Measurements from ENCODE around the gene TCAP.

TCAP gene

DNA sequence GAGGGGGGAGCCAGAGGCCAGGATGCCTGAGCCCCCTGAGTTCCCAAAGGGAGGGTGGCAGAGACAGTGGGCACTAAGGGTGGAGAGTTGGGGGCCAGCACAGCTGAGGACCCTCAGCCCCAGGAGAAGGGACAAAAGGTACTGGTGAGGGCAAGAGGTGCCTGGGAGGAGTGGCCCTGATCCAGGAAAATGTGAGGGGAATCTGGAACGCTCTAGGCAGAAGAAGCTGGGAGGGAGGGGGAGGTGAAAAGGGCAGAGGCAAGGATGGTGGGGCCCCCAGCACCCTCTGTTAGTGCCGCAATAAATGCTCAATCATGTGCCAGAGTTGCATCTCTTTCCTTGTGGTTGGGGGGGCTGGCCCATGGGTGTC, 1.1 kb downstream of the TCAP start:
- no peak for DNase-seq (ENCODE audit: low read depth, low spot score)

DNA sequence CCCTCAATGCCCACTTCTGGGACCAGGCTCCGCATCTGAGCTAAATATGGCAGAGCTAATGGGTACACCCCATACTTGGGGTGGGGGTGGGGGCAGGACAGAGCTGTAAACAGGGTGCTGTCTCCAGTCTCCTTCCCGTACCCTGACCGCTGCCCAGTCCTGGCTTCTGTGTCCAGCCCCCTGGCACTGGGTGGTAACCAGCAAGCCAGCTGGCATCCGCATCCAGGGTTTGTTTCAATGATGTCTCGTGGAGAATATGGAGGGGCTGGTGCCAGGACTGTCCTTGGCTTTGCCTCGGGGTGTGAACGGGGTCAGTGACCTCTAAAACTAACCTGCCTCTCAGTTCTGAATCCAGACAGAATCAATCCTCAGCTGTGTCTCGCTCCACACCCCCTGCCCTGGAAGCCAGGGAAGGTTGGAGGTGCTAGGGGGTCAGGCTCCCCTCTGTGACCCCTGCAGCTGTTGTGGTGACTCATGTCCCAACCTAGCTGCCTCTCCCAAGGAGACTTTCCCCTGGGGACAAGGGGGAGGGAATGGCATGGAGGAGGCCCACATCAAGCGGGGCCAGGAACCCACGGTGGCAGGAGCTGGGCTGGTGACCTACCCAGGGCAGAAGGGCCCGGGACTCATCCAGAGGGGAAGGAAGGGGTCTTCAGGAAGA, 1.6 kb downstream of the TCAP start:
- no peak for DNase-seq (ENCODE audit: low read depth, low spot score)

DNA sequence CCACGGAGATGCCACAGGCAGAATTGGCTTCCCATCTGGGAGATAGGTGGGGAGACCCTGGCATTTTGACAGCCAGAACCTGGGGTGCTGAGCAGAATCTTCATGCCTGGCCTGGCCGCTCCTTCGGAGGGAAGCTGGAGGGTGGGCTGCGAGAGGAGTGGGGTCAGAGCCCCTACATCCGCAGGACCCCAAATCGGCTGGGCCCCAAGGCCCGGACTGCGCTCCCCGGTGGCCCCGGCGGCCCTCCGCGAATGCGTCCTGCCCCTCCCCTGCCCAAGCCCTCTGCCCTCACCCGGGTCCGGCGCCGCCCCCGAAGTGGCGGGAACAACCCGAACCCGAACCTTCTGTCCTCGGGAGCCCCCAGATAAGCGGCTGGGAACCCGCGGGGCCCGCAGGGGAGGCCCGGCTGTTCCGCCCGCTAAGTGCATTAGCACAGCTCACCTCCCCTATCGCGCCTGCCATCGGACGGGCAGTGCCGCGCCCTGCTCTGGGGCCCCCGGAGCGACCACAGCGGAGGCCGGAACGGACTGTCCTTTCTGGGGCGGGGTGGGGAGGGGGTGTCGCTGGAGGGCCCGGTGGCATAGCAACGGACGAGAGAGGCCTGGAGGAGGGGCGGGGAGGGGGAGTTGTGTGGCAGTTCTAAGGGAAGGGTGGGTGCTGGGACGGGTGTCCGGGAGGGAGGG, 2.3 kb downstream of the TCAP start:
- DNase-seq (ENCODE audit: low read depth, low spot score): no peak

DNA sequence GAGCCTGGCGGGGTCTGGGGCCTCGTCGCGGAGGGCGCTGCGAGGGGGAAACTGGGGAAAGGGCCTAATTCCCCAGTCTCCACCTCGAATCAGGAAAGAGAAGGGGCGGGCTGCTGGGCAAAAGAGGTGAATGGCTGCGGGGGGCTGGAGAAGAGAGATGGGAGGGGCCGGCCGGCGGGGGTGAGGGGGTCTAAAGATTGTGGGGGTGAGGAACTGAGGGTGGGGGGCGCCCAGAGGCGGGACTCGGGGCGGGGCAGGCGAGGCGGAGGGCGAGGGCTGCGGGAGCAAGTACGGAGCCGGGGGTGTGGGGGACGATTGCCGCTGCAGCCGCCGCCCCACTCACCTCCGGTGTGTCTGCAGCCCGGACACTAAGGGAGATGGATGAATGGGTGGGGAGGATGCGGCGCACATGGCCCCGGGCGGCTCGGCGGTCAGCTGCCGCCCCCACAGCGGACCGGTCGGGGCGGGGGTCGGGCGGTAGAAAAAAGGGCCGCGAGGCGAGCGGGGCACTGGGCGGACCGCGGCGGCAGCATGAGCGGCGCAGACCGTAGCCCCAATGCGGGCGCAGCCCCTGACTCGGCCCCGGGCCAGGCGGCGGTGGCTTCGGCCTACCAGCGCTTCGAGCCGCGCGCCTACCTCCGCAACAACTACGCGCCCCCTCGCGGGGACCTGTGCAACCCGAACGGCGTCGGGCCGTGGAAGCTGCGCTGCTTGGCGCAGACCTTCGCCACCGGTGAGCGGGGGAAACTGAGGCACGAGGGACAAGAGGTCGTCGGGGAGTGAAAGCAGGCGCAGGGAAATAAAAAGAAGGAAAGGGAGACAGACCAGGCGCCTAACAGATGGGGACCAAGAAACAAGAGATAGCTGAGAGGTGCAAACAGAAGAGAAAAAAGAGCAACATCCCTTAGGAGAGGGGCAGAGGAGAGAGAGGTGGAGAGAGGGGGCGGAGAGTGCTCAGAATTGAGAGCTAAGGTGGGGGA, 3.1 kb downstream of the TCAP start, which contains the start of gene PNMT:
Gene PNMT, plus strand, starts transcription at position 509 of the 980 bp plus-strand sequence. Its CDS starts 23 bp downstream, at position 532.
- no peak for DNase-seq (ENCODE audit: low read depth, low spot score)

DNA sequence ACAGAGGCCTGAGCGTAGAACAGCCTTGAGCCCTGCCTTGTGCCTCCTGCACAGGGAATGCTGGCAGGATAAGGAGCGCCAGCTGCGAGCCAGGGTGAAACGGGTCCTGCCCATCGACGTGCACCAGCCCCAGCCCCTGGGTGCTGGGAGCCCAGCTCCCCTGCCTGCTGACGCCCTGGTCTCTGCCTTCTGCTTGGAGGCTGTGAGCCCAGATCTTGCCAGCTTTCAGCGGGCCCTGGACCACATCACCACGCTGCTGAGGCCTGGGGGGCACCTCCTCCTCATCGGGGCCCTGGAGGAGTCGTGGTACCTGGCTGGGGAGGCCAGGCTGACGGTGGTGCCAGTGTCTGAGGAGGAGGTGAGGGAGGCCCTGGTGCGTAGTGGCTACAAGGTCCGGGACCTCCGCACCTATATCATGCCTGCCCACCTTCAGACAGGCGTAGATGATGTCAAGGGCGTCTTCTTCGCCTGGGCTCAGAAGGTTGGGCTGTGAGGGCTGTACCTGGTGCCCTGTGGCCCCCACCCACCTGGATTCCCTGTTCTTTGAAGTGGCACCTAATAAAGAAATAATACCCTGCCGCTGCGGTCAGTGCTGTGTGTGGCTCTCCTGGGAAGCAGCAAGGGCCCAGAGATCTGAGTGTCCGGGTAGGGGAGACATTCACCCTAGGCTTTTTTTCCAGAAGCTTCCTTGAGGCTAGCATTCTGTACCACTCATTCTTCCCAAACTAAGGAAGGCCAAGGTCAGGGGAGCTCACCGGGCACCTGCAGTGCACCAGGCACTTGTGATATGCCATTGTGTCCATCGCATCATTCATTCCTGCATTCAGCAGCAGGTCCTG, 5.0 kb downstream of the TCAP start:
- no peak for DNase-seq (ENCODE audit: low read depth, low spot score)

DNA sequence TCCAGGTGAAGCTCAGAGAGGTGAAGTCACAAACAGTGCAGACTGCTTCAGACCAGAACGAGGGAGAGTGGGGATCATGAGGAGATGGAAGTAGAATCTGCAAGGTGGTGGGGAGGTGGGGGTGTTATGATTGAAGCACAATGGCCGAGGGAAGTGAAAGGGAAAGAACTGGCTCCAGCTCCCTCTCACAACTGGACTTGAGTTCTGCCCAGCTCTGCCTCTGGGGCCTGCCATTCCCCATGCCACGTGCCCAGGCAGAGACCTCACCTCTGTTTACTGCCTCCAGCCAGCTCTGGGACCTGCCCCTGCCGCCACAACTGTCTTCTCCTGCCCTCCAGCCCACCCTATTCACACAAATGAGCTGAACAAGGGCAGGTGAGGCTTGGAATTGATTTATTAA, 5.6 kb downstream of the TCAP start:
- no peak for DNase-seq (ENCODE audit: low read depth, low spot score)

DNA sequence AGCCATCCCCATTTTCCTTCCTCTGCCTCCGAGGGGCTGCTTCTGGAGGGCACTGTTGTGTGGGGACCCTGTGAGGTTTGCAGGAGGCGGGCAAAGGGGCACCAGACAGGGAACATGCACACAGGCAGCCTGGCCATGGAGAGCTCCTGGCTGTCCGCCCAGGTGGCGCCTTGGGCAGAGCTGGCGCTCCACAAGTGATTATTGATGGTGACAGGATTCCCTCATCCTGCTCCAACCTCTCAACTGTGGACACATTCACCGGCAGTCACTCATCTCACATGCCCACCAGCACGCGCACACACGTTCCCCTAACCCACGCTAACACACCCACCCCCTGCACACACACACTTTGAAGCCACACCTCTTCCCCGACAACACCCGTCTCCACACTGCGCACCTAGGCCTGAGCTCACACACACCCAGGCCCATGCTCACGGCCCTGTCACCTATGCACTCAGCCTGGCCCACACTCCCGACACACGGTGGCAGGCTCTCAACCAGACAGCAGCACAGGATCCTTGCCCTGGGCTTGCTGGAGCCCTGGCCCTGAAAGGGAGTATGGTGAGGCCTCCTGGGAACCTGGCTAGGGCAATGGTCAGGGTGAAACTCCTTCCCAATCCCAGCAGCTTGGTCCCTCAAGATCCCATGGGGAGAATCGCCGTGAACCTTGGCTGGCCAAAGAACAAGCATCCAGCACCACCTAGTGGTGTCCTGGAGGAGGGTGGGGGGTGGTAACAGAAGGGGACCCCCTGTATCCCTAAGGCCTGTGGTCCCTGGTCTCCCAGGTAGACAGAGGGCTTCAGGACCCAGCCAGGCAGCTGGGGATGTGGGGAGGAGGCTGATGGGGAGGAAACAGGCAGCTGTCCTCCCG, 6.7 kb downstream of the TCAP start:
- no peak for DNase-seq (ENCODE audit: low read depth, low spot score)

DNA sequence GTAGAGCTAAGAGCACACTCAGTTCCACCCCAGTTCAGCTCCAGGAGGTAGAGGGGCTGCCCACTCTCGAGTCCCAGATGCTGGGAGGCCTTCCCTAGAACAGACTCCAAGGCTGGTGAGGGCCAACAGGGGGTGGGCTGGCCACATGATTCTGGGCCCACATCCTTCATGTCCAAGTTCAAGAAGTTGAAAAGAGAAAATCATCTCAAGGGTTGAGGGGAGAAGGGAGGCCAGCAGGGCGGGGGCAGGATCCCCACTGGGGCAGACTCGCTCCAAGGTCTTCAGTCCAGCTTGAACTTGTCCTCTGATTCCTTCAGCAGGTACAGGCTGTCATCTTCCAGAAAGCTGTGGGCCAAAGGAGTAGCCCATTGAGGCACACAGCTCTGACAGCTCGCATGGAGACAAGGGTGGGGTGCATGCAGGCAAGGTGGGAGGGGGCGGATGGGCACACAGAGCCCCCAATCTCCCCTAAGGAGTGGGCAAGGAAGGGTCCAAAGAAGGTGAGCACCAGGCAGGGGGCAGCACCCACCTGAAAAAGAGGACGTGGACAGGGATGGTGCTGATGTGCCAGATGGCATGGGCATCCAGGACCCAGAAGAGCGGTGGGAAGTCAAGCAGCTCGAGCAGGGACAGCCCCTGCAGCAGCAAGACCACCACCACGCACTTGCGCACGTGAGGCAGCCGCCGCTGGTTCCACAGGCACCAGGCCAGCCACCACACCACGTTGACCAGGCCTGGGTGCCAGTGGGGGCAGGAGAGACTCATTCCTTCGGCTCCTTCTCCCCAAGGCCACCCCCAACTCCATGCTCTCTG, 7.6 kb downstream of the TCAP start:
- DNase-seq (ENCODE audit: low read depth, low spot score): no peak

DNA sequence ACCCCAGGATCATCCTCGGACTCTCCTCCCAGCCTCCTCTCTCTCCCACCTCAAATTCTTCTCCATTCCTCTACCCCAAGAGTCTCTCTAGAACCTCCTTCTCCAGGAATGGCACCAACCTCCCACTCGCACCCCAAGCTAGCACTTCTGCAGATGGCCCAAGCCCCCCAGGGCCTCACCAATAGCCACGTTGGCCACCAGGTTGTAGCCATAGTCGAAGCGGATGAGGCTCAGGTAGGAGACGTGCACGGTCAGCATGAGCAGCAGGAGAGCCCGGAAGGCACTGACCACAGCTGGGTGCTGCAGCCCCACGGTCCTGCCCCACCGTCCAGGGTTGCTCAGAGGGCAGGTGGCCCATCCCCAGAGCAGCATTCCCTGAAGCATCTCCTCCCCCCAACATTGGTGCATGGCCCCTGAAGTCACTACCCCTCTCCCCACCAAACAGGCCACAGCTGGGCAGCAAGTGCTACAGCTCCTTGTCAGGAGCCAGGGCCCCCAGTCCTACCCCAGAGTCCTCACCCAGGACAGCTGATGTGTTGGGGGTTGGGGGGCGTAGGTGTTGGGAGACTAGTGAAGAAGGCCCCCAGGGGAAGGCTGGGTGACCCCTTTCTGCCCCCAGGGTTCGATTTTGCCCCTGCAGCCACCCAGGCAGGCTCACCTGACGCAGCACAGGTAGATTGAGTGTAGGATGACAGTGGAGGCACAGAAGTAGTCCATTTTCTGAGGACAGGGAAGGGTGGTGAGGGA, 8.4 kb downstream of the TCAP start:
- DNase-seq (ENCODE audit: low read depth, low spot score): no peak

DNA sequence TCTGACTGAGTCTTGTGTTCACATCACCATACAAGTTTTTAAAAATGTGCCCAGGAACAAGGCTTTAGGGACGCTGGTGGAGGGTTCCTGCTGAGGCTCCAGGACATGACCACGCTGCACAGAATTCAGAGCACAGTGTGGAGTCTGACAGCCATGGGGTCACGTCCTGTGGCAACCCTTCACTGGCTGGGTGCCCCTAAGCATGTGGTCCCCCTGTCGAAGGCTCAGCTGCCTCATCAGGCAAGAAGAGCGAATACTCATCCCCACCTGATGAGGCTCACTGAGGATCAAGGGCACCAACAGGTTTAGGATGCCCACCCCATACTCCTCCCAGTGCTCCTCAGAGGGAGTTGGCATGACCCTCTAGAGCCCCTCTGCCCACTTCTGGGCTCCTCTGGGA, 9.0 kb downstream of the TCAP start:
- no peak for DNase-seq (ENCODE audit: low read depth, low spot score)

DNA sequence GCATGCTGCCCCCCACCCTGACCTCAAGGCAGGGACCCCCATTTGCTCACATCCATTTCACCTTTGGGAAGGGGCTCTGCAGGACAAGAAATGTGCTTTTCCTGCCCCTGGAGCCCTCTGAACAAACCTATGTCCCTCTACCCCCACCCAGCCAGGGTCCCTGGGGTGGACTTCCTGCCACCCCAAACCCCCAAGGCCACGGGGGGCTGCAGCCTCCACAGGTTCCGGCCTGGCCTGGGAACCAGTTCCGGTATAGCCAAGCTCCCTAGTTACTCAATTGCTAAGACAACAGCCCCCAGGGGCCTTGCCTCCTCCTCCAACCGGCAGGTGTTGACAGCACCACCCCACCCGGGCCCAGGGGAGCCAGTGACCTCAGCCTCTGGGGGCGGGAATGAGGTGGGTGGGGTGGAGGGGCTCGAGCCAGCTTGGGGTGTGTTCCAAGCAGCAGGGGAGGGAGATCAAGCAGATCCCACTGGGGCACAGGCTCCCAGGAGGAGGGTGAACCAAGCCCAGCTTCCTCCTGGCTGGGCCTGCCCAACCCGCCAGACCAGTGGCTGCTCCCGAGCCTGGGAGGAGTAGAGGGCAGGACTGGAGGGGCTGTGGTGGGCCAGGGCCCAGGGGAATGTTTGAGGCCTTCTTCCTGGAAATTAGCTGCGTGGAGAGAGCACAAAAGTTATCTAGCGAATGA, 9.7 kb downstream of the TCAP start:
- no peak for DNase-seq (ENCODE audit: low read depth, low spot score)

DNA sequence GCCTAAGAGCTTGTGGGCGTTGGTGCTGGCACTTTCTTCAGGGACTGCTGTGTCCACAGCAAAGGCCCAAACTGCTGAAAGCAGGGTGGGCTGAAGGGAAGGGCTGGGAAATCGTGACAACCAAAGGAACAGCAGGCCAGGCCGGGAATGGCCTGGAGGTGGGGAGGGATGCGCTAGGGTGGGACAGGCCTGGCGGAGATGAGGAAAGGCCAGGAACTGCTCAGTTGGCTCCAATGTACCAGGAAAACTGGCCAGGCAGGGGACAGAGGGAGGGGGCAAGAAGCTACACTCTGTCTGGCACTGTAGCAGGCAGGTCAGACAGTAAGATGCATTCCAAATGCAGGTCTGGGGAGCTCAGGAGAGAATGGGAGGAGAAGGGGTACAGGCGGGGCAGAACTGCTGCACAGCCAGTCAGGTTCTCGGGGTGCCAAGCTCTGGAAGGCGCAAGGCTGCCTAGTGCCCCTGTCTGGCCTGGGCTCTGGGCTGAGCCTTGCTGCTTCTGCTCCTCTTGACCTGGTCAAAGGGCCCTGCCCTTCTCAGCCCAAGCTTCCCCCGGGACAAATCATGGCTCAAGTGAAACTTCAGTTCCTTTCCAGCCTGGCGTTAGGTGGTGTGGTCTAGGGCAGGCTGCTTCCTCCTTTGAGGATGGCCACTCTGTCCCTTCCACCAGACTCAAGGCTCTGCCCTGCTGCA, 10.4 kb downstream of the TCAP start:
- DNase-seq (ENCODE audit: low read depth, low spot score): no peak

DNA sequence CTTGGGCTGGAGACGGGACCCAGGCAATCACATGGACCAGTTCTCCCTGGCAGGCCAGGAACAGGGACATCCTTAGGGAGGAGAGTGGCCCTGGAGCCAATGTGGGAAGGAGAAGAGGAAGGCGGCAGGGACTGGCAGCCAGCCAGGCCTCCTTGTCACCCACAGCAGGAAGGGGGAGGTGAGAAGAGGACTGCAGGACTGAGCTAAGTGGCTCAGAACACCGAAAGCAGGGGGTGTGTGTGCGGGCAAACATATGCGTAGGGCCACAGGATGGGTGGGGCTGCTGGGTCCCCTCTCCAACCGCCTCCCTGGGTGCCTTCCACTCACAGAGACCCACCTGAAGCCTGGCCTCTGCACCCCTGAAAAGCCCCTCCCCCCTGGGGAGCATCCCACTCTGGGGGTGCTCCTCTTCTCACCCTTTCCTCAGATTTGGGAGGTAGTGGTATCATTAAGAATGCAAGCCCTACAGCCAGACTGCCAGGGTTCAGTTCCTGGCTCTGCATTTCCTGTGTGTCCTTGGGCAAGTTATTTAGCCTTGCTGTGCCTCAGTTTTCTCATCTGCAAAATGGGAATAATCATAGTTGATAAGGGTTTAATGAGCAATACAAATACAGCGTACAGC, 11.2 kb downstream of the TCAP start:
- DNase-seq (ENCODE audit: low read depth, low spot score): no peak

DNA sequence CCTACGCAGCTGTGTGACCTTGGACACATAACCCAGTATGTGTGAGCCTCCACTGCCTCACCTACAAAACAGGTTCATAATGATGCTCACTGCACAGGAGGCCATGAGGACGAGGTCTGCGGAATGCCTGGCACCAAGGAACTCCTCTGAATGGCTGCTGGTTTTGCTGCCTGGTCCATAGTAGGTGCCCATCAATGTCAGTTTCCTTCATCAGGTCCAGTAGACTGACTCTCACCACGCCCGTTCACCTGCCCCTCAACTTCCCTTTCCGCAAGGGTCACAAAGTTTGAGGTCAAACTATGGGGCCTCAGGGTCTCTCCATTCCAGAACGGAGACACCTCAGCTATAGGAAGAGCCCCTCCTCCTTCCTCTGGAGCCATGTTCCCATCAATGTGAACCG, 11.9 kb downstream of the TCAP start:
- DNase-seq (ENCODE audit: low read depth, low spot score): no peak

DNA sequence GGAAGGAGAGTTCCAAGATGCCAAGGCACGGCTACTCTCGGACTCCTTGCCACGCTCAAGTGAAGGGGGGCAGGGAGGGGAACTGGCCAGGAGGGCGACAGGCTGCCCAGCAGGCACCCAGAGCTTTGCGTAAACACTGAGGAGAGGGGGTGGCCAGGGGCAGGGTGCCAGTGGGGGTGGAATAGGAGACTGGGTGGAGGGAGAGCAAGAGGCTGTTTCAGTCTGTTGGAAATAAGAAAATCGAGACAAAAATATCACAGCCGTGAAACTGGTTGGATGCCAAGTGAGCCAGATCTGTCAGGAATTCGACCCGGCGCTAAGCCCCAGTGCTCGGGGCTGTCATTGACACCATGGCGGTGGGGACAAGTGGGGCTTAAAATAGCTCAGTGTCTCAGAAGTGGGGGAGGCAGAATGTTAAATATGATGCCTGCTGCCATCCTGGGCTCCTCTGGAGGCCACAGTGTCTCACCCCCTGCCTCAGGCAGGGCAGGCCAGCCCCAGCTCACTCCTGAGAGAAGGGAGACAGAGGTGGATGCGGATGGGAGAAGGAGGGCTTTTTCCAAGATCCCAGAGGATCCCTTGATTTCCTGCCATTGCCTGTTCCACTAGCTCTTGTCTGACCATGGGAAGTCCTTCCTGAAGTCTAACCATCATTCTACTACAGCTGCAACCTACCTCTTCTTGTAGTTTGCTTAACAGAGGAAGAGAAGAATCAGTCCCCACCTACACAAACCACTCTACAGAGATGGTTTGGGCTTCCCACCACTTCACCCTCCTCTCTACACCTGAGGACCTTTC, 12.6 kb downstream of the TCAP start:
- DNase-seq (ENCODE audit: low read depth, low spot score): no peak

DNA sequence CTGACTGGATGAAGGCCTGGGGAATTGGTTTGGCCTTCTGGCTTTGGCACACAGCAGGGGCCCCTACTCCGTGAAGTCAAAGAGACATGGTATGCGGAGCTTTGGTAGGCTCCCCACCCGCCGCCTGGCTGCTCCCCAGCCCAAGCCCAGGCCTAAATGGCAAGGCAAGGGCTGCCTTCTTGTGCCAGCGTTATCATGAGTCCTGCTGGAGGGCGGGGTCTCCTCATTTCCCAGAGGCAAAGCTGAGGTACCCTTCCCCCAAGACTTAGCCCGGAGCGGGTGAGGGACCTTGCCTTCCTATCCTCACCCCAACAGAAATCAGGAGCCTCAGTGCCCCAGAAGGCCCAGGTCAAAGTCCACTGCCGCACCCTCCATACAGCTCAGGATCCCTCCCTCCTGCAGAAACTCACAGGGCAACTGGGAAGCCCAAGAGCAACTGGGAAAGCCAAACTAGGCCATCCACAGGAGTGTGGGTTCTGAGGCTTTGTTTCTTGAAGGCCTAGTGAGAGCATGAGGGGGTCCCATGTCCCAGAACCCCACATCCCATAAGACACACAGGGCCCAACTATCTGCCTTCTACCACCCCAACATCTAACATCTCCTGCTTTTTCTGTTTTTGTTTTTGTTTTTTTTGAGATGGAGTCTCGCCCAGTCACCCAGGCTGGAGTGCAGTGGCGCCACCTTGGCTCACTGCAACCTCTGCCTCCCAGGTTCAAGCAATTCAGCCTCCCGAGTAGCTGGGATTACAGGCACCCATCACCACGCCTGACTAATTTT, 13.4 kb downstream of the TCAP start:
- no peak for DNase-seq (ENCODE audit: low read depth, low spot score)

All from iPS DF 19.7 (cell line).